ENCODE results near the gene TGM5.

- TF ChIP-seq CTCF (IDR thresholded peaks at IDR 0.05; ENCODE audit: poor library complexity) (no peak), EZH2phosphoT487 (IDR thresholded peaks at IDR 0.05; ENCODE audit: low read depth, severe bottlenecking, unreplicated experiment) (no peak)
Measured at GRCh38 chr15:43196760-43197548, 69.8 kb downstream of the TGM5 start.

All from hepatocyte (in vitro differentiated cells).